IMR-90 (cell line): ENCODE data around the gene EBF3. TPM values are rescaled to one million over a fixed set of nuclear protein-coding genes. Genes with fewer than 3 reads are reported as not detected.

Source experiments
- ATAC-seq: fragments of 200-7000 bp; cut with Tn5 transposase; 2 replicates; pipeline ENCODE4 v1.9.1; 2020; ENCODE audit warnings: low read depth, mild to moderate bottlenecking, moderate library complexity
- BruUV-seq: library from RNA; stranded (reverse); fragments of 400-500 nt; replicated peaks from 2 replicates; lab custom pipeline; 2021; lab: Mats Ljungman, UMichigan
- CTCF ChIA-PET: fragments of 300-600 bp; formaldehyde crosslinking; extraction: SDS; loops from one replicate; lab custom pipeline; 2021; ENCODE audit warnings: antibody characterized with exemption; lab: Yijun Ruan, JAX
- POLR2A ChIA-PET: fragments of 300-600 bp; sonication (Branson Sonifier 250); formaldehyde crosslinking; loops from one replicate; lab custom pipeline; 2022; ENCODE audit warnings: antibody characterized with exemption; ENCODE audit not compliant: unreplicated experiment; lab: Charles Lee
- DNase-seq: peaks from one replicate; pipeline ENCODE4 v3.0.0; 2013
- H2AFZ ChIP-seq: replicated peaks from 2 replicates; pipeline ENCODE3; 2013; ENCODE audit warnings: low read length, mild to moderate bottlenecking; ENCODE audit not compliant: poor library complexity
- H2AK5ac ChIP-seq: 2 replicates; pipeline ENCODE4 v1.6.1; 2013; ENCODE audit warnings: low read depth, low read length, inconsistent platforms
- H2AK9ac ChIP-seq: replicated peaks from 2 replicates; pipeline ENCODE3; 2013; ENCODE audit warnings: mild to moderate bottlenecking, low read depth, low read length, moderate library complexity; ENCODE audit not compliant: poor library complexity
- H2BK120ac ChIP-seq: 2 replicates; pipeline ENCODE4 v1.6.1; 2013; ENCODE audit warnings: low read depth, low read length, inconsistent platforms
- H2BK15ac ChIP-seq: 3 replicates; pipeline ENCODE4 v1.6.1; 2013; ENCODE audit warnings: low read depth, low read length, inconsistent platforms
- H2BK20ac ChIP-seq: 2 replicates; pipeline ENCODE4 v1.6.1; 2013; ENCODE audit warnings: low read depth, mild to moderate bottlenecking, inconsistent platforms, low read length, moderate library complexity
- H2BK5ac ChIP-seq: 2 replicates; pipeline ENCODE4 v1.6.1; 2013; ENCODE audit warnings: mild to moderate bottlenecking, low read depth, low read length, inconsistent platforms; ENCODE audit not compliant: poor library complexity, severe bottlenecking
- H3K14ac ChIP-seq: replicated peaks from 2 replicates; pipeline ENCODE4 v1.6.1; 2013; ENCODE audit warnings: low read depth, low read length, inconsistent platforms
- H3K18ac ChIP-seq: 2 replicates; pipeline ENCODE4 v1.6.1; 2013; ENCODE audit warnings: low read depth, low read length, control low read depth
- H3K23ac ChIP-seq: 2 replicates; pipeline ENCODE4 v1.6.1; 2013; ENCODE audit warnings: low read depth, low read length, inconsistent platforms
- H3K27ac ChIP-seq: 2 replicates; pipeline ENCODE4 v1.5.1; 2013; ENCODE audit warnings: mild to moderate bottlenecking, control low read depth, low read length; ENCODE audit not compliant: insufficient read depth
- H3K27me3 ChIP-seq: 2 replicates; pipeline ENCODE4 v1.6.1; 2013; ENCODE audit warnings: low read length; ENCODE audit not compliant: control insufficient read depth, insufficient read depth
- H3K36me3 ChIP-seq: 2 replicates; pipeline ENCODE4 v1.6.1; 2013; ENCODE audit warnings: low read length, mixed read lengths; ENCODE audit not compliant: control insufficient read depth, insufficient read depth
- H3K4ac ChIP-seq: 2 replicates; pipeline ENCODE4 v1.6.1; 2013; ENCODE audit warnings: low read depth, low read length, inconsistent platforms
- H3K4me1 ChIP-seq: 2 replicates; pipeline ENCODE4 v1.6.1; 2013; ENCODE audit warnings: low read length, mixed read lengths; ENCODE audit not compliant: control insufficient read depth, insufficient read depth
- H3K4me2 ChIP-seq: 2 replicates; pipeline ENCODE4 v1.6.1; 2013; ENCODE audit warnings: low read depth, mild to moderate bottlenecking, control low read depth, low read length, moderate library complexity
- H3K4me3 ChIP-seq: 2 replicates; pipeline ENCODE4 v1.5.1; 2013; ENCODE audit warnings: low read depth, mild to moderate bottlenecking, control low read depth, low read length, moderate library complexity; ENCODE audit not compliant: insufficient read depth
- H3K56ac ChIP-seq: 2 replicates; pipeline ENCODE4 v1.6.1; 2013; ENCODE audit warnings: low read length, inconsistent platforms; ENCODE audit not compliant: insufficient read depth; ENCODE audit errors: extremely low read depth
- H3K79me1 ChIP-seq, 2 experiments: 2 replicates each; pipeline ENCODE4 v1.6.1; 2013; ENCODE audit warnings: low read length in 2 of 2, inconsistent platforms in 1 of 2, low read depth in 1 of 2
- H3K9ac ChIP-seq: 2 replicates; pipeline ENCODE4 v1.6.1; 2013; ENCODE audit warnings: low read depth, low read length, control low read depth
- H3K9me1 ChIP-seq: 2 replicates; pipeline ENCODE4 v1.6.1; 2013; ENCODE audit warnings: low read length, inconsistent platforms; ENCODE audit not compliant: insufficient read depth
- H3K9me3 ChIP-seq: 2 replicates; pipeline ENCODE4 v1.6.1; 2013; ENCODE audit warnings: low read length; ENCODE audit not compliant: control insufficient read depth, insufficient read depth
- H4K20me1 ChIP-seq: 2 replicates; pipeline ENCODE4 v1.6.1; 2013; ENCODE audit warnings: low read length, inconsistent platforms; ENCODE audit not compliant: insufficient read depth
- H4K5ac ChIP-seq: 2 replicates; pipeline ENCODE4 v1.6.1; 2013; ENCODE audit warnings: mild to moderate bottlenecking, low read depth, low read length, control low read depth
- H4K8ac ChIP-seq, 2 experiments: 2 replicates each; pipeline ENCODE4 v1.6.1; 2013; ENCODE audit warnings: low read depth in 2 of 2, low read length in 2 of 2, control low read depth in 1 of 2, inconsistent platforms in 1 of 2
- H4K91ac ChIP-seq: 2 replicates; pipeline ENCODE4 v1.6.1; 2013; ENCODE audit warnings: low read depth, low read length, inconsistent platforms; ENCODE audit not compliant: insufficient read depth
- MAZ ChIP-seq: IDR thresholded peaks from 2 replicates; pipeline ENCODE4 v1.6.1; 2012; ENCODE audit warnings: low read depth, mild to moderate bottlenecking, low read length, improper control_type of control experiment, moderate library complexity, borderline replicate concordance
- RAD21 ChIP-seq: IDR thresholded peaks from 2 replicates; pipeline ENCODE4 v1.6.1; 2012; ENCODE audit warnings: low read length, improper control_type of control experiment
- RFX5 ChIP-seq: IDR thresholded peaks from 2 replicates; pipeline ENCODE4 v1.8.0; 2012; ENCODE audit warnings: low read depth, mild to moderate bottlenecking, low read length, moderate library complexity
- USF2 ChIP-seq: fragments of 150-350 bp; IDR thresholded peaks from 2 replicates; pipeline ENCODE4 v1.6.1; 2017; ENCODE audit warnings: mild to moderate bottlenecking, antibody characterized with exemption, low read length, low read depth
- WGBS, 2 experiments: methylation state at CpG; one replicate each; pipeline versions ENCODE4 v1.1.5 to v1.1.7; 2013; ENCODE audit warnings: missing lambda C conversion rate in 2 of 2; ENCODE audit not compliant: insufficient read length in 1 of 2; ENCODE audit errors: extremely low coverage in 2 of 2; 5-methylcytosine and 5-hydroxymethylcytosine counted together
- dilution Hi-C: fragments of 300-500 bp; cut with HindIII; formaldehyde crosslinking; loops from one replicate; pipeline ENCODE4 v1.14.3; 2018; ENCODE audit warnings: low sequenced_read_pairs; ENCODE audit not compliant: unreplicated experiment
- in situ Hi-C: fragments of 300-500 bp; cut with MboI; formaldehyde crosslinking; loops from 3 replicates; pipeline ENCODE4 v1.14.3; 2019; ENCODE audit warnings: low sequenced_read_pairs, inconsistent platforms, mixed read lengths
- intact Hi-C: fragments of 100-400 bp; cut with micrococcal nuclease; formaldehyde crosslinking; loops from 2 replicates; pipeline ENCODE4 v1.10.0; 2022
- polyA plus RNA-seq, 3 experiments: library from polyadenylated mRNA; depleted of rRNA; stranded (reverse); fragments of >200 nt; gene quantifications; 2 replicates each; pipeline ENCODE4 v1.2.3, GENCODE V29; 2012; ENCODE audit warnings: low replicate concordance in 1 of 3
- total RNA-seq: library from RNA; depleted of rRNA; stranded (reverse); fragments of >200 nt; gene quantifications from 2 replicates; pipeline ENCODE4 v1.2.3, GENCODE V29; 2012
- TF ChIP-seq, protein P1 (sequence below): fragments of 150-350 bp; IDR thresholded peaks from 2 replicates; pipeline ENCODE4 v1.6.1; 2016; ENCODE audit warnings: low read depth, mild to moderate bottlenecking, low read length, moderate library complexity, borderline replicate concordance

The EBF3 gene
- total and polyA plus RNA-seq, 2 of the 4 experiments (the other 2 are of a cell fraction) = 0.36 to 0.70 TPM

DNA sequence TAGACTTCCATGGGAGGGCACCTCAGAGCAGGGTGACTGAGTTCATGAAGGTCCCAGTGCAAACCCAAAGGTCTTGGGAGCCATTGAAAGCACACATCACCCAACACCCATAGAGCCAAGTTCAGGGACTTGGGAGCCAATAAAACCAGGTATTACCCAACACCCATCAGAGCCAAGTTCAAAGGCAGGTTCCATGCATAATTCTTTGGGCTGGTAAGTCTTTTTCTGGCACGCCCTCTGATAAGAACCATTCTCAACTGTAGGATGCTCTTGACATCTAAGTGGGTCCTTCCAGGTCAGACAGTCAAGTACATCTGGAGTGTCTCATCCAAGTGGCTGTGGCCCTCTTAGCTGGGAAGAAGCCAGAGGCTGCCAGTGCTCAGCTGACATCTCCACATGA lies 63.2 kb downstream of the EBF3 start:
- H4K8ac ChIP-seq = no peak overlapping the region
- dilution Hi-C loops (no loop called here), in situ Hi-C loops (no loop called here), intact Hi-C loops (no loop called here)
- POLR2A ChIA-PET = no interaction called here
- no peak overlapping the region for H3K4ac ChIP-seq
- H3K9ac ChIP-seq = no peak overlapping the region
- no peak for DNase-seq
- no peak overlapping the region for H2BK20ac ChIP-seq
- no peak overlapping the region for H2AK5ac ChIP-seq
- H3K18ac ChIP-seq = no peak overlapping the region
- no peaks in the 10 kb centered on the region; the same call in 1 of the 2 replicates for H3K4me1 ChIP-seq
- no TSS peak for BruUV-seq
- no peak overlapping the region for H2AK9ac ChIP-seq
- no peaks in the 10 kb centered on the region for H4K20me1 ChIP-seq
- no CpG with 5 or more reads among the region's 1 CpG for WGBS, 2 experiments
- H3K9me3 ChIP-seq = no peaks in the 10 kb centered on the region
- no peak for ATAC-seq
- H4K91ac ChIP-seq = no peak overlapping the region
- no peak overlapping the region for H3K4me3 ChIP-seq
- H2BK5ac ChIP-seq = no peak overlapping the region
- no peak overlapping the region for H3K27ac ChIP-seq
- no peak overlapping the region for H3K14ac ChIP-seq
- CTCF ChIA-PET = no interaction called here
- no peaks in the 10 kb centered on the region for H3K9me1 ChIP-seq
- H3K36me3 ChIP-seq = no peaks in the 10 kb centered on the region
- no peak overlapping the region for H2BK120ac ChIP-seq
- H2AFZ ChIP-seq = no peak overlapping the region
- H3K79me1 ChIP-seq = no peaks in the 10 kb centered on the region
- H3K56ac ChIP-seq = no peak overlapping the region
- no peak overlapping the region for H2BK15ac ChIP-seq
- no peak overlapping the region for H3K23ac ChIP-seq
- no peak overlapping the region for H3K4me2 ChIP-seq
- no peaks in the 10 kb centered on the region; the same call in 1 of the 2 replicates for H3K27me3 ChIP-seq
- H4K5ac ChIP-seq = no peak overlapping the region
- TF ChIP-seq MAZ (no peak), RAD21 (no peak), RFX5 (no peak), USF2 (peak; percentile 49; the same call in 1 of the 2 replicates)
- TF ChIP-seq, protein P1, sequence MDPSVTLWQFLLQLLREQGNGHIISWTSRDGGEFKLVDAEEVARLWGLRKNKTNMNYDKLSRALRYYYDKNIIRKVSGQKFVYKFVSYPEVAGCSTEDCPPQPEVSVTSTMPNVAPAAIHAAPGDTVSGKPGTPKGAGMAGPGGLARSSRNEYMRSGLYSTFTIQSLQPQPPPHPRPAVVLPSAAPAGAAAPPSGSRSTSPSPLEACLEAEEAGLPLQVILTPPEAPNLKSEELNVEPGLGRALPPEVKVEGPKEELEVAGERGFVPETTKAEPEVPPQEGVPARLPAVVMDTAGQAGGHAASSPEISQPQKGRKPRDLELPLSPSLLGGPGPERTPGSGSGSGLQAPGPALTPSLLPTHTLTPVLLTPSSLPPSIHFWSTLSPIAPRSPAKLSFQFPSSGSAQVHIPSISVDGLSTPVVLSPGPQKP = no peak
